SU-DHL-6 (cell line): ENCODE data around the gene UGT1A10.

Source experiments
- H2AFZ ChIP-seq: fragments of 200-600 bp; sonication (generic); 2 replicates; pipeline ENCODE4 v1.6.1; 2014; ENCODE audit warnings: low read depth, mild to moderate bottlenecking, moderate library complexity, mixed read lengths, antibody characterized with exemption, low read length; ENCODE audit not compliant: severe bottlenecking
- H3F3A ChIP-seq: fragments of 200-600 bp; shearing (Covaris generic); 2 replicates; pipeline ENCODE4 v1.6.0; 2016; ENCODE audit warnings: antibody characterized with exemption, mild to moderate bottlenecking; ENCODE audit not compliant: insufficient read depth
- H3K27ac ChIP-seq: fragments of 200-600 bp; sonication (generic); 2 replicates; pipeline ENCODE4 v1.5.1; 2016; ENCODE audit warnings: low read depth, mild to moderate bottlenecking, low read length, moderate library complexity, mixed read lengths
- H3K27me3 ChIP-seq: fragments of 200-600 bp; sonication (generic), shearing (Covaris generic); 2 replicates; pipeline ENCODE4 v1.6.0; 2014; ENCODE audit warnings: mild to moderate bottlenecking, low read length
- H3K36me3 ChIP-seq: fragments of 200-600 bp; sonication (generic); 2 replicates; pipeline ENCODE4 v1.6.1; 2014; ENCODE audit warnings: mild to moderate bottlenecking, low read length, mixed read lengths
- H3K4me2 ChIP-seq: fragments of 300-600, 200-600 bp; shearing (Covaris generic), sonication (generic); 2 replicates; pipeline ENCODE4 v1.6.0; 2014; ENCODE audit warnings: low read length, low read depth, mild to moderate bottlenecking; ENCODE audit not compliant: poor library complexity, severe bottlenecking
- H3K4me3 ChIP-seq: fragments of 200-600 bp; sonication (generic); 2 replicates; pipeline ENCODE4 v1.5.1; 2014; ENCODE audit warnings: antibody characterized with exemption, low read length, mild to moderate bottlenecking, mixed read lengths; ENCODE audit not compliant: insufficient read depth, poor library complexity, severe bottlenecking
- H3K79me2 ChIP-seq: fragments of 200-600 bp; sonication (generic); 2 replicates; pipeline ENCODE4 v1.6.1; 2014; ENCODE audit warnings: mild to moderate bottlenecking, low read length, moderate library complexity; ENCODE audit not compliant: insufficient read depth
- H3K9ac ChIP-seq: fragments of 200-600 bp; sonication (generic); 2 replicates; pipeline ENCODE4 v1.7.0; 2014; ENCODE audit warnings: mild to moderate bottlenecking, low read length
- H3K9me2 ChIP-seq: fragments of 200-600 bp; sonication (generic); replicated peaks from 2 replicates; pipeline ENCODE4 v1.6.1; 2014; ENCODE audit warnings: low read length; ENCODE audit not compliant: insufficient read depth
- H3K9me3 ChIP-seq: fragments of 200-600 bp; sonication (generic); 2 replicates; pipeline ENCODE4 v1.6.1; 2014; ENCODE audit warnings: low read length, mixed read lengths; ENCODE audit not compliant: insufficient read depth
- H4K20me1 ChIP-seq: fragments of 200-600 bp; sonication (generic); 2 replicates; pipeline ENCODE4 v1.6.1; 2014; ENCODE audit warnings: low read depth, mild to moderate bottlenecking, antibody characterized with exemption, low read length, moderate library complexity, mixed read lengths
- CTCF ChIP-seq: fragments of 200-600 bp; sonication (generic); IDR thresholded peaks from one replicate; pipeline ENCODE4 v1.5.1; 2017; ENCODE audit warnings: antibody characterized with exemption, mild to moderate bottlenecking, low read length, moderate library complexity; ENCODE audit not compliant: insufficient read depth, poor library complexity, severe bottlenecking
- EZH2phosphoT487 ChIP-seq: fragments of 200-600 bp; sonication (generic), shearing (Covaris generic); conservative IDR thresholded peaks from 2 replicates; pipeline ENCODE4 v1.6.1; 2018; ENCODE audit warnings: mild to moderate bottlenecking, antibody characterized with exemption, low read length, moderate library complexity, mixed read lengths

UGT1A10 gene

GRCh38 chr2:233627331-233628025, 8.8 kb upstream of the UGT1A10 start:
- TF ChIP-seq CTCF (no peak), EZH2phosphoT487 (no peak)
- no peak overlapping the region for H3K4me3 ChIP-seq
- no peaks in the 10 kb centered on the region for H3K9me2 ChIP-seq
- no peaks in the 10 kb centered on the region for H3F3A ChIP-seq
- no peak overlapping the region for H2AFZ ChIP-seq
- H3K4me2 ChIP-seq = no peak overlapping the region
- H4K20me1 ChIP-seq = no peaks in the 10 kb centered on the region
- no peaks in the 10 kb centered on the region for H3K9me3 ChIP-seq
- no peaks in the 10 kb centered on the region for H3K27me3 ChIP-seq
- no peaks in the 10 kb centered on the region for H3K79me2 ChIP-seq
- no peak overlapping the region for H3K27ac ChIP-seq
- no peaks in the 10 kb centered on the region for H3K36me3 ChIP-seq
- H3K9ac ChIP-seq = no peak overlapping the region

- no peak overlapping the region for H3K9ac ChIP-seq
- peak overlapping the region; percentile 48 for H2AFZ ChIP-seq
- no peak overlapping the region for H3K4me2 ChIP-seq
- H3F3A ChIP-seq = no peaks in the 10 kb centered on the region; the same call in 1 of the 2 replicates
- H3K9me2 ChIP-seq = no peaks in the 10 kb centered on the region
- no peaks in the 10 kb centered on the region for H4K20me1 ChIP-seq
- no peaks in the 10 kb centered on the region for H3K9me3 ChIP-seq
- no peaks in the 10 kb centered on the region for H3K79me2 ChIP-seq
- TF ChIP-seq CTCF (no peak), EZH2phosphoT487 (no peak)
- no peaks in the 10 kb centered on the region for H3K27me3 ChIP-seq
- no peak overlapping the region for H3K27ac ChIP-seq
- H3K4me3 ChIP-seq = no peak overlapping the region
- no peaks in the 10 kb centered on the region for H3K36me3 ChIP-seq
These were observed 2.6 kb downstream of the UGT1A10 start for GRCh38 chr2:233638836-233639235.

GRCh38 chr2:233639860-233640259, 3.6 kb downstream of the UGT1A10 start:
- Histone ChIP-seq H2AFZ (no peak overlapping the region), H3K36me3 (no peaks in the 10 kb centered on the region), H3F3A (no peaks in the 10 kb centered on the region; the same call in 1 of the 2 replicates), H3K4me2 (no peak overlapping the region), H3K9ac (no peak overlapping the region), H3K27me3 (no peaks in the 10 kb centered on the region), H3K9me2 (no peaks in the 10 kb centered on the region; the same call in 1 of the 2 replicates), H3K79me2 (no peaks in the 10 kb centered on the region), H4K20me1 (no peaks in the 10 kb centered on the region), H3K4me3 (no peak overlapping the region), H3K27ac (no peak overlapping the region), H3K9me3 (no peaks in the 10 kb centered on the region)
- TF ChIP-seq CTCF = no peak
- TF ChIP-seq EZH2phosphoT487 = no peak
